ENCODE data around the gene SLC39A11. TPM values are rescaled to one million over a fixed set of nuclear protein-coding genes. Genes with fewer than 3 reads are reported as not detected.
A peak's percentile ranks its signal among the peaks of the same experiment; 100 is the strongest.

SLC39A11 gene
- total and polyA plus RNA-seq, 4 donors = 18.9 to 44.9 (median 28.2) TPM

DNA sequence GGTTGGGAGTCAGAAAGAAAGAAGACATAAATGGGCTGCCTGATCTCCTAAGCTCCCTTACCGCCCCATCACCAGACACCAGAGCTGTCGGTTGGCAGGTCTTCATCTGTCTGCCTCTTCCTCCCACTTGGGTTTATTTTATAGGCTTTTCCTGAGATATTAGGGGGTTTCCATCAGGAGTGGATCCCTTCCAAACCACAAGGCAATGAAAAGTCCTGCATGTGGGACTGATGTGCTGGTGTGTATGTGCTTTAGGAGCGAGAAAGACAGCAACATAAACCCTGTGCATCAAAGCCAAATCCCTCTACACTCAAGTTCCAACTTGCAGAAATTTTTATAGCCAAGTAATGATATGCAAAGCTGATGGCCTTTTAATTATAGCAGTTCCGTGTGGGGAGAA, 389.5 kb downstream of the SLC39A11 start (continued):
- TF ChIP-seq ZBTB33 (IDR thresholded peaks at IDR 0.05) = no peak
- no peak for TF ChIP-seq TAF1 (conservative IDR thresholded peaks at IDR 0.05)
- TF ChIP-seq MAX (IDR thresholded peaks at IDR 0.05) = no peak
- no peak for TF ChIP-seq RAD21 (IDR thresholded peaks at IDR 0.05)
- no peak for TF ChIP-seq FOXA2 (IDR thresholded peaks at IDR 0.05)
- TF ChIP-seq HNF4A (conservative IDR thresholded peaks at IDR 0.05) = no peak

GRCh38 chr17:72702136-72702735, 390.3 kb downstream of the SLC39A11 start:
- Histone ChIP-seq H3K9ac (ENCODE audit: low read depth in 1 of 2, low read length in 2 of 2) (no peak overlapping the region), H3K9me3 (ENCODE audit: control insufficient read depth in 4 of 4, low read length in 3 of 4) (no peaks in the 10 kb centered on the region), H3K27me3 (ENCODE audit: control insufficient read depth in 4 of 4, insufficient read depth in 4 of 4, low read length in 3 of 4) (no peaks in the 10 kb centered on the region), H3K27ac (ENCODE audit: low read depth in 1 of 2, low read length in 2 of 2) (no peak overlapping the region), H3K4me1 (ENCODE audit: control insufficient read depth in 4 of 4, insufficient read depth in 4 of 4, low read length in 3 of 4) (no peaks in the 10 kb centered on the region), H3K4me3 (ENCODE audit: low read depth in 1 of 3, low read length in 3 of 3) (no peak overlapping the region), H3K36me3 (ENCODE audit: control insufficient read depth in 4 of 4, insufficient read depth in 3 of 4, low read depth in 1 of 4, low read length in 3 of 4) (no peaks in the 10 kb centered on the region)
- 69% methylated on average over 6 of the region's 6 CpGs for WGBS
- TF ChIP-seq JUND (IDR thresholded peaks at IDR 0.05) (peak in 1 of 2 donors; percentile 11), FOXA1 (IDR thresholded peaks at IDR 0.05) (no peak), YY1 (IDR thresholded peaks at IDR 0.05) (no peak), TAF1 (conservative IDR thresholded peaks at IDR 0.05) (no peak), RAD21 (IDR thresholded peaks at IDR 0.05) (no peak)
- no peak for DNase-seq (ENCODE audit: low spot score)

GRCh38 chr17:72700226-72700625, 392.3 kb downstream of the SLC39A11 start:
- Histone ChIP-seq H3K9me3 (ENCODE audit: control insufficient read depth in 4 of 4, low read length in 3 of 4) (no peaks in the 10 kb centered on the region), H3K27me3 (ENCODE audit: control insufficient read depth in 4 of 4, insufficient read depth in 4 of 4, low read length in 3 of 4) (no peaks in the 10 kb centered on the region), H3K4me3 (ENCODE audit: low read depth in 1 of 3, low read length in 3 of 3) (no peak overlapping the region), H3K27ac (ENCODE audit: low read depth in 1 of 2, low read length in 2 of 2) (no peak overlapping the region), H3K36me3 (ENCODE audit: control insufficient read depth in 4 of 4, insufficient read depth in 3 of 4, low read depth in 1 of 4, low read length in 3 of 4) (no peaks in the 10 kb centered on the region), H3K4me1 (ENCODE audit: control insufficient read depth in 4 of 4, insufficient read depth in 4 of 4, low read length in 3 of 4) (no peaks in the 10 kb centered on the region), H3K9ac (ENCODE audit: low read depth in 1 of 2, low read length in 2 of 2) (no peak overlapping the region)
- TF ChIP-seq FOXA2 (IDR thresholded peaks at IDR 0.05) (no peak), ATF3 (IDR thresholded peaks at IDR 0.05) (no peak), RAD21 (IDR thresholded peaks at IDR 0.05) (no peak), FOXA1 (IDR thresholded peaks at IDR 0.05) (no peak), TAF1 (conservative IDR thresholded peaks at IDR 0.05) (no peak), HNF4A (conservative IDR thresholded peaks at IDR 0.05) (no peak), NR2F2 (IDR thresholded peaks at IDR 0.05) (no peak), EGR1 (IDR thresholded peaks at IDR 0.05; ENCODE audit: low read depth in 2 of 2) (no peak)
- 100% methylated on average over 3 of the region's 3 CpGs for WGBS
- no peak for DNase-seq (ENCODE audit: low spot score)

GRCh38 chr17:72699545-72699944, 392.9 kb downstream of the SLC39A11 start:
- H3K9ac ChIP-seq (ENCODE audit: low read depth in 1 of 2, low read length in 2 of 2) = no peak overlapping the region
- WGBS = 92% methylated on average over 4 of the region's 4 CpGs
- no peak for DNase-seq (ENCODE audit: low spot score)
- no peaks in the 10 kb centered on the region for H3K9me3 ChIP-seq (ENCODE audit: control insufficient read depth in 4 of 4, low read length in 3 of 4)
- no peak overlapping the region for H3K4me3 ChIP-seq (ENCODE audit: low read depth in 1 of 3, low read length in 3 of 3)
- H3K4me1 ChIP-seq (ENCODE audit: control insufficient read depth in 4 of 4, insufficient read depth in 4 of 4, low read length in 3 of 4) = no peaks in the 10 kb centered on the region
- H3K36me3 ChIP-seq (ENCODE audit: control insufficient read depth in 4 of 4, insufficient read depth in 3 of 4, low read depth in 1 of 4, low read length in 3 of 4) = no peaks in the 10 kb centered on the region
- H3K27ac ChIP-seq (ENCODE audit: low read depth in 1 of 2, low read length in 2 of 2) = no peak overlapping the region
- H3K27me3 ChIP-seq (ENCODE audit: control insufficient read depth in 4 of 4, insufficient read depth in 4 of 4, low read length in 3 of 4) = no peaks in the 10 kb centered on the region
- TF ChIP-seq ATF3 (IDR thresholded peaks at IDR 0.05) (no peak), NR2F2 (IDR thresholded peaks at IDR 0.05) (no peak), TAF1 (conservative IDR thresholded peaks at IDR 0.05) (no peak), CTCF (IDR thresholded peaks at IDR 0.05; ENCODE audit: low read depth, low read length, missing input control) (no peak), RAD21 (IDR thresholded peaks at IDR 0.05) (no peak), SP1 (IDR thresholded peaks at IDR 0.05) (no peak), JUND (IDR thresholded peaks at IDR 0.05) (no peak), HNF4G (IDR thresholded peaks at IDR 0.05) (no peak), GABPA (IDR thresholded peaks at IDR 0.05 in 1 of 2, conservative IDR thresholded peaks at IDR 0.05 in 1 of 2) (no peak), MAX (IDR thresholded peaks at IDR 0.05) (no peak), REST (IDR thresholded peaks at IDR 0.05) (no peak)
